IMR-90 (cell line): ENCODE data around the gene SLIT1.

ENCODE experiments used
- BHLHE40 ChIP-seq: fragments of 150-350 bp; IDR thresholded peaks from 2 replicates; pipeline ENCODE4 v1.6.1; 2016; ENCODE audit warnings: mild to moderate bottlenecking, low read depth, low read length
- CEBPB ChIP-seq: IDR thresholded peaks from 2 replicates; pipeline ENCODE4 v1.6.1; 2012; ENCODE audit warnings: low read depth, low read length, improper control_type of control experiment
- FOS ChIP-seq: fragments of 150-350 bp; IDR thresholded peaks from 2 replicates; pipeline ENCODE4 v1.6.1; 2016; ENCODE audit warnings: low read depth, low read length
- MXI1 ChIP-seq: IDR thresholded peaks from 2 replicates; pipeline ENCODE4 v1.6.1; 2012; ENCODE audit warnings: low read depth, mild to moderate bottlenecking, low read length, moderate library complexity, borderline replicate concordance
- NFE2L2 ChIP-seq: fragments of 150-350 bp; IDR thresholded peaks from 2 replicates; pipeline ENCODE4 v1.6.1; 2016; ENCODE audit warnings: low read depth, mild to moderate bottlenecking, low read length
- POLR2A ChIP-seq: IDR thresholded peaks from 2 replicates; pipeline ENCODE4 v1.6.1; 2012; ENCODE audit warnings: mild to moderate bottlenecking, low read depth, low read length
- RCOR1 ChIP-seq: IDR thresholded peaks from 2 replicates; pipeline ENCODE4 v1.6.1; 2012; ENCODE audit warnings: mild to moderate bottlenecking, low read length, improper control_type of control experiment; ENCODE audit not compliant: insufficient replicate concordance
- SMC3 ChIP-seq: fragments of 150-350 bp; IDR thresholded peaks from 2 replicates; pipeline ENCODE4 v1.6.1; 2016; ENCODE audit warnings: low read depth, mild to moderate bottlenecking, antibody characterized with exemption, low read length, moderate library complexity
- TF ChIP-seq, protein P1 (sequence below): conservative IDR thresholded peaks from 2 replicates; pipeline ENCODE4 v1.5.1; 2012; ENCODE audit warnings: mild to moderate bottlenecking, low read depth, low read length, improper control_type of control experiment

- no peak for TF ChIP-seq SMC3
- TF ChIP-seq, protein P1, sequence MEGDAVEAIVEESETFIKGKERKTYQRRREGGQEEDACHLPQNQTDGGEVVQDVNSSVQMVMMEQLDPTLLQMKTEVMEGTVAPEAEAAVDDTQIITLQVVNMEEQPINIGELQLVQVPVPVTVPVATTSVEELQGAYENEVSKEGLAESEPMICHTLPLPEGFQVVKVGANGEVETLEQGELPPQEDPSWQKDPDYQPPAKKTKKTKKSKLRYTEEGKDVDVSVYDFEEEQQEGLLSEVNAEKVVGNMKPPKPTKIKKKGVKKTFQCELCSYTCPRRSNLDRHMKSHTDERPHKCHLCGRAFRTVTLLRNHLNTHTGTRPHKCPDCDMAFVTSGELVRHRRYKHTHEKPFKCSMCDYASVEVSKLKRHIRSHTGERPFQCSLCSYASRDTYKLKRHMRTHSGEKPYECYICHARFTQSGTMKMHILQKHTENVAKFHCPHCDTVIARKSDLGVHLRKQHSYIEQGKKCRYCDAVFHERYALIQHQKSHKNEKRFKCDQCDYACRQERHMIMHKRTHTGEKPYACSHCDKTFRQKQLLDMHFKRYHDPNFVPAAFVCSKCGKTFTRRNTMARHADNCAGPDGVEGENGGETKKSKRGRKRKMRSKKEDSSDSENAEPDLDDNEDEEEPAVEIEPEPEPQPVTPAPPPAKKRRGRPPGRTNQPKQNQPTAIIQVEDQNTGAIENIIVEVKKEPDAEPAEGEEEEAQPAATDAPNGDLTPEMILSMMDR, result no peak
- TF ChIP-seq MXI1, result no peak
- no peak for TF ChIP-seq NFE2L2
- no peak for TF ChIP-seq FOS
- no peak for TF ChIP-seq POLR2A
- no peak for TF ChIP-seq BHLHE40
- TF ChIP-seq RCOR1, result no peak
- no peak for TF ChIP-seq CEBPB
These were observed 21.8 kb downstream of the SLIT1 start for GRCh38 chr10:97163781-97164501.
